HCT116 (cell line): ENCODE measurements around the gene PRDM2.

Source experiments
- ATF3 ChIP-seq: IDR thresholded peaks from 2 replicates; pipeline ENCODE4 v1.6.1; 2012
- POLR2A ChIP-seq: IDR thresholded peaks from 2 replicates; pipeline ENCODE4 v1.7.0; 2011; ENCODE audit warnings: borderline replicate concordance; ENCODE audit not compliant: insufficient read depth, insufficient read length; ENCODE audit errors: extremely low read depth
- RAD21 ChIP-seq: IDR thresholded peaks from 2 replicates; pipeline ENCODE4 v1.6.1; 2012; ENCODE audit warnings: low read depth, mild to moderate bottlenecking

- TF ChIP-seq RAD21: no peak
- TF ChIP-seq ATF3: no peak
- TF ChIP-seq POLR2A: no peak
Observed at GRCh38 chr1:13832100-13832499, 132.1 kb downstream of the PRDM2 start.
